Measurements from ENCODE around the gene FOXA2. TPM values are rescaled to one million over a fixed set of nuclear protein-coding genes. Genes with fewer than 3 reads are reported as not detected.

The FOXA2 gene
- total RNA-seq, 4 donors from 2014 or later, result not detected

- no peaks in the 10 kb centered on the region for H3K36me3 ChIP-seq
- no peak overlapping the region for H3K4me3 ChIP-seq
- no peak for TF ChIP-seq EP300 (IDR thresholded peaks at IDR 0.05)
- no peak for TF ChIP-seq POLR2AphosphoS5 (IDR thresholded peaks at IDR 0.05)
- no peak for TF ChIP-seq POLR2A (IDR thresholded peaks at IDR 0.05)
- no peak for TF ChIP-seq CTCF (IDR thresholded peaks at IDR 0.05)
- ATAC-seq, result no peak
- no peaks in the 10 kb centered on the region for H3K9me3 ChIP-seq
- H3K4me1 ChIP-seq, result peaks cover 0 to 27% (median 9%) of the 10 kb centered on the region in 3 donors
- no peak overlapping the region for H3K27ac ChIP-seq
- 20 to 30% methylated on average over 5 to 6 of the region's 9 CpGs for WGBS, 2 donors (ENCODE audit: low coverage in 1 of 2)
- H3K27me3 ChIP-seq, result peaks cover 99% of the 10 kb centered on the region
These were observed 9.2 kb downstream of the FOXA2 start for GRCh38 chr20:22575087-22575721.

GRCh38 chr20:22574545-22575086 is 9.8 kb downstream of the FOXA2 start:
- peaks cover 99% of the 10 kb centered on the region for H3K27me3 ChIP-seq
- H3K9me3 ChIP-seq, result no peaks in the 10 kb centered on the region
- 20 to 38% methylated on average over 2 of the region's 4 CpGs for WGBS, 2 donors (ENCODE audit: low coverage in 1 of 2)
- ATAC-seq, result no peak
- H3K4me3 ChIP-seq, result no peak overlapping the region
- no peak for TF ChIP-seq EP300 (IDR thresholded peaks at IDR 0.05)
- no peak for TF ChIP-seq CTCF (IDR thresholded peaks at IDR 0.05)
- no peak for TF ChIP-seq POLR2AphosphoS5 (IDR thresholded peaks at IDR 0.05)
- TF ChIP-seq POLR2A (IDR thresholded peaks at IDR 0.05), result no peak
- H3K27ac ChIP-seq, result no peak overlapping the region
- peaks cover 0 to 26% (median 9%) of the 10 kb centered on the region in 3 donors for H3K4me1 ChIP-seq
- H3K36me3 ChIP-seq, result no peaks in the 10 kb centered on the region

- Histone ChIP-seq H3K9me3 (peaks cover 0 to 5% (median 0%) of the 10 kb centered on the region in 3 donors), H3K4me1 (peaks cover 0 to 17% (median 0%) of the 10 kb centered on the region in 3 donors), H3K27me3 (peaks cover 99% of the 10 kb centered on the region), H3K4me3 (no peak overlapping the region), H3K36me3 (no peaks in the 10 kb centered on the region), H3K27ac (no peak overlapping the region)
- no peak for ATAC-seq
- 0% methylated on average over 1 of the region's 6 CpGs for WGBS, 2 donors (ENCODE audit: low coverage in 1 of 2)
- TF ChIP-seq CTCF (IDR thresholded peaks at IDR 0.05) (no peak), POLR2A (IDR thresholded peaks at IDR 0.05) (no peak), EP300 (IDR thresholded peaks at IDR 0.05) (no peak), POLR2AphosphoS5 (IDR thresholded peaks at IDR 0.05) (no peak)
These were observed 11.9 kb downstream of the FOXA2 start for GRCh38 chr20:22572491-22572890.

GRCh38 chr20:22572023-22572422 is 12.3 kb downstream of the FOXA2 start:
- Histone ChIP-seq H3K27me3 (peaks cover 99% of the 10 kb centered on the region), H3K27ac (no peak overlapping the region), H3K4me1 (peaks cover 0 to 12% (median 0%) of the 10 kb centered on the region in 3 donors), H3K9me3 (peaks cover 0 to 5% (median 0%) of the 10 kb centered on the region in 3 donors), H3K36me3 (no peaks in the 10 kb centered on the region), H3K4me3 (no peak overlapping the region)
- ATAC-seq, result no peak
- TF ChIP-seq POLR2AphosphoS5 (IDR thresholded peaks at IDR 0.05) (no peak), CTCF (IDR thresholded peaks at IDR 0.05) (no peak), POLR2A (IDR thresholded peaks at IDR 0.05) (no peak), EP300 (IDR thresholded peaks at IDR 0.05) (no peak)
- WGBS, 2 donors (ENCODE audit: low coverage in 1 of 2), result 17 to 23% methylated on average over 1 to 3 of the region's 3 CpGs

GRCh38 chr20:22569353-22569752 is 15.0 kb downstream of the FOXA2 start:
- peaks cover 0 to 5% (median 0%) of the 10 kb centered on the region in 3 donors for H3K9me3 ChIP-seq
- peaks cover 0 to 12% (median 0%) of the 10 kb centered on the region in 3 donors for H3K4me1 ChIP-seq
- H3K27me3 ChIP-seq, result peaks cover 98% of the 10 kb centered on the region
- H3K36me3 ChIP-seq, result no peaks in the 10 kb centered on the region
- H3K27ac ChIP-seq, result no peak overlapping the region
- no peak overlapping the region for H3K4me3 ChIP-seq
- TF ChIP-seq POLR2A (IDR thresholded peaks at IDR 0.05) (no peak), EP300 (IDR thresholded peaks at IDR 0.05) (no peak), CTCF (IDR thresholded peaks at IDR 0.05) (no peak), POLR2AphosphoS5 (IDR thresholded peaks at IDR 0.05) (no peak)
- 3 to 10% methylated on average over 11 of the region's 11 CpGs for WGBS, 2 donors (ENCODE audit: low coverage in 1 of 2)
- ATAC-seq, result no peak

Data from gastroesophageal sphincter (tissue), 4 donors.